ENCODE measurements around the gene PCDHGA4.
"Not testable (repeated sequence)": the region's sequence is repeated elsewhere in the genome, so short reads cannot be mapped to it uniquely, and the experiment has no call there.

PCDHGA4 gene

GRCh38 chr5:141349917-141350619 lies 4.8 kb upstream of the PCDHGA4 start, which contains the start of gene PCDHGB1:
TSS of gene PCDHGB1 (plus strand) at chr5:141350099. CDS start at chr5:141350261, 162 bp downstream.
- DNase-seq (ENCODE audit: low read depth, low spot score): no peak

DNA sequence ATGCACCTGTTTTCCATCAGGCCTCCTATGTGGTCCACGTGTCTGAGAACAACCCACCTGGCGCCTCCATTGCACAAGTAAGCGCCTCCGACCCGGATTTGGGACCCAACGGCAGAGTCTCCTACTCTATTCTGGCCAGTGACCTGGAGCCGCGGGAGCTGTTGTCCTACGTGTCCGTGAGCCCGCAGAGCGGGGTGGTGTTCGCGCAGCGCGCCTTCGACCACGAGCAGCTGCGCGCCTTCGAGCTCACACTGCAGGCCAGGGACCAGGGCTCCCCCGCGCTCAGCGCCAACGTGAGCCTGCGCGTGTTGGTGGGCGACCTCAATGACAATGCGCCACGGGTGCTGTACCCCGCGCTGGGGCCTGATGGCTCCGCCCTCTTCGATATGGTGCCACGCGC lies 3.2 kb upstream of the PCDHGA4 start:
- no peak for DNase-seq (ENCODE audit: low read depth, low spot score)

- no peak for DNase-seq (ENCODE audit: low read depth, low spot score)
Observed at GRCh38 chr5:141355641-141356040, 820 bp downstream of the PCDHGA4 start.

- DNase-seq (ENCODE audit: low read depth, low spot score): no peak
Observed at GRCh38 chr5:141356133-141356532, 1.3 kb downstream of the PCDHGA4 start.

GRCh38 chr5:141356950-141357349 lies 2.1 kb downstream of the PCDHGA4 start:
- DNase-seq (ENCODE audit: low read depth, low spot score): no peak

DNA sequence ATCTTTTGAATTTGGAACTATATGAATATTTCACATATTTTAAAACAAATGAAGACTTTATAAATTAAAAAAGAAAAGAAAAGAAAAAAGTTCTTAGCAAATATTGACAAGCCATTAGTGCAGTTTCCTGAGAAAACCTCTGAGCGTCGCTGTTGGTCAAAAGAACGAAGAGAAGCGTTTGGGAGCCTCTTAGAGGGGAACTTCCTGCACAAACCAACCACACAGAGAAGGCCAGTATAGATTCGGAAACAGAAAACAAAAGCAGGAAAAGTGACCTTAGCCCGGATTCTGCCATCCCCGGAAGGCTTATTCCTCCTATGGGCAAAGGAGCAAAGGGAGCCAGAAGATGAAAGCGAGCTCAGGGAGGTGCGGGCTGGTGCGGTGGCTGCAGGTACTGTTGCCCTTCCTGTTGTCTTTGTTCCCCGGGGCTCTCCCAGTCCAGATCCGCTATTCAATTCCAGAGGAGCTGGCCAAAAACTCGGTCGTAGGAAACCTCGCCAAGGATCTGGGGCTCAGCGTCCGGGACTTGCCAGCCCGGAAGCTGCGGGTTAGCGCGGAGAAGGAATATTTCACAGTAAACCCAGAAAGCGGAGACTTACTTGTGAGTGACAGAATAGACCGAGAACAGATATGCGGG lies 5.1 kb downstream of the PCDHGA4 start, which contains the start of gene PCDHGB2:
PCDHGB2 (plus strand) TSS at position 205 of the 637 bp plus-strand sequence; CDS start at position 347, 142 bp downstream.
- DNase-seq (ENCODE audit: low read depth, low spot score): no peak

GRCh38 chr5:141360685-141361084 lies 5.9 kb downstream of the PCDHGA4 start:
- no peak for DNase-seq (ENCODE audit: low read depth, low spot score)

DNA sequence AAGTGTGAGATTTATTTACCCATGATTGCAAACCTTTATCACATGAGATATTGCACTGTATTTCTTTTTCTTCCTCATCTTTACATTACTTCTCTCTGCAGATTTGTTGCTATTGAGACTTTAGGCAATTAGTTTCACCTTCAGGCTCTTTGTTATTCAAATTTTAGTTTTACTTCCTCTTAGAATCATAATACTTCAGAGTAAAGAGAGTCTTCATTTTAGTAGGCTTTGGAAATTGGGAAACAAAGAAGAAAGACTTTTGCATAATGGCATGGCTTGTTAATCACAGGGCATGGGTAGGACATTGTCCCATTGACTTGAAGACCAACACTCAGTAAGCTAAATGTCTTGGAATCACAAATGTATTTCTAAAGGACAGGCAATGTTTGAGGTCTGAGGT lies 7.9 kb downstream of the PCDHGA4 start:
- DNase-seq (ENCODE audit: low read depth, low spot score): no peak

DNA sequence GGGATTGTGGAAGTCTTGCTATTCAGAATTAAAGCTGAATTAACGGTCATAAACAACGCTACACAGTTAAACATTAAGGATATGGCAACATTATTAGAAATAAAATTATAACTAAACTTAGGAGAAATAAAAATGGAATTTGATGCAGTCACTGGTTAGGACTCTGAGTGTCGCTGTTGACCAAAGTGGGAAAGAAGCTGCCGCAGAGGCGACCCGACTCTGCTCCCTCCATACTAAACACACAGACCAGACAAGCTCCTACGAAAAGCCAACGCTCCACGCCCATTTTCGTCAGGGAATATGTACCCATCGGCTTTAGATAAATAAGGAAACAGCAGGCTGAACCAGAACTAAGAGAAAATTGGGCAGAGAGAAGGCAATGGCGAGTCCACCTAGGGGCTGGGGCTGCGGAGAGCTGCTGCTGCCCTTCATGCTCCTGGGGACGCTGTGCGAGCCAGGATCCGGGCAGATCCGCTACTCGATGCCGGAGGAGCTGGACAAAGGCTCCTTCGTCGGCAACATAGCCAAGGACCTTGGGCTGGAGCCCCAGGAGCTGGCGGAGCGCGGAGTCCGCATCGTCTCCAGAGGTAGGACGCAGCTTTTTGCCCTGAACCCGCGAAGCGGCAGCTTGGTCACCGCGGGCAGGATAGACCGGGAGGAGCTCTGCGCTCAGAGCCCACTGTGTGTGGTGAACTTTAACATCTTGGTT lies 9.3 kb downstream of the PCDHGA4 start, which contains the start of gene PCDHGA5:
PCDHGA5 (plus strand) TSS at position 211 of the 709 bp plus-strand sequence; CDS start at position 380, 169 bp downstream.
- no peak for DNase-seq (ENCODE audit: low read depth, low spot score)

DNA sequence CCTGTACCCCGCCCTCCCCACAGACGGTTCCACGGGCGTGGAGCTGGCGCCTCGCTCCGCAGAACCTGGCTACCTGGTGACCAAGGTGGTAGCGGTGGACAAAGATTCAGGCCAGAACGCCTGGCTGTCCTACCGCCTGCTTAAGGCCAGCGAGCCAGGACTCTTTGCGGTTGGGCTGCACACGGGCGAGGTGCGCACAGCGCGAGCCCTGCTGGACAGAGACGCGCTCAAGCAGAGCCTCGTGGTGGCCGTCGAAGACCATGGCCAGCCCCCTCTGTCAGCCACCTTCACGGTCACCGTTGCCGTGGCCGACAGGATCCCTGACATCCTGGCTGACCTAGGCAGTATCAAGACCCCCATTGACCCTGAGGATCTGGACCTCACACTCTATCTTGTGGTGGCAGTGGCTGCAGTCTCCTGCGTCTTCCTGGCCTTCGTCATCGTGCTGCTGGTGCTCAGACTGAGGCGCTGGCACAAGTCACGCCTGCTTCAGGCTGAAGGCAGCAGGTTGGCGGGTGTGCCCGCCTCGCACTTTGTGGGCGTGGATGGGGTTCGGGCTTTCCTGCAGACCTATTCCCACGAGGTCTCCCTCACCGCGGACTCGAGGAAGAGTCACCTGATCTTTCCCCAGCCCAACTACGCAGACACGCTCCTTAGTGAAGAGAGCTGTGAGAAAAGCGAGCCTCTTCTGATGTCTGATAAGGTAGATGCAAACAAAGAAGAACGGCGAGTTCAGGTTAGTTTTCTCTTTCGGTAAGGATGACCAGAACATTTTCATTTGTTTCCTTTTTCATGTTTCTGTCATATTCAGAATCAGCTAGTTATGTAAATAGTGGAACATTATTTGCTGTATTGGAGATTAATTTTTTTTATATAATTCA lies 11.4 kb downstream of the PCDHGA4 start:
- no peak for DNase-seq (ENCODE audit: low read depth, low spot score)

- DNase-seq (ENCODE audit: low read depth, low spot score): no peak
Observed at GRCh38 chr5:141369994-141370848, 15.4 kb downstream of the PCDHGA4 start, which contains the start of gene PCDHGB3. TSS of gene PCDHGB3 (plus strand) at chr5:141370242. CDS start at chr5:141370395, 153 bp downstream.

GRCh38 chr5:141371572-141372475 lies 17.0 kb downstream of the PCDHGA4 start:
- no peak for DNase-seq (ENCODE audit: low read depth, low spot score)

DNA sequence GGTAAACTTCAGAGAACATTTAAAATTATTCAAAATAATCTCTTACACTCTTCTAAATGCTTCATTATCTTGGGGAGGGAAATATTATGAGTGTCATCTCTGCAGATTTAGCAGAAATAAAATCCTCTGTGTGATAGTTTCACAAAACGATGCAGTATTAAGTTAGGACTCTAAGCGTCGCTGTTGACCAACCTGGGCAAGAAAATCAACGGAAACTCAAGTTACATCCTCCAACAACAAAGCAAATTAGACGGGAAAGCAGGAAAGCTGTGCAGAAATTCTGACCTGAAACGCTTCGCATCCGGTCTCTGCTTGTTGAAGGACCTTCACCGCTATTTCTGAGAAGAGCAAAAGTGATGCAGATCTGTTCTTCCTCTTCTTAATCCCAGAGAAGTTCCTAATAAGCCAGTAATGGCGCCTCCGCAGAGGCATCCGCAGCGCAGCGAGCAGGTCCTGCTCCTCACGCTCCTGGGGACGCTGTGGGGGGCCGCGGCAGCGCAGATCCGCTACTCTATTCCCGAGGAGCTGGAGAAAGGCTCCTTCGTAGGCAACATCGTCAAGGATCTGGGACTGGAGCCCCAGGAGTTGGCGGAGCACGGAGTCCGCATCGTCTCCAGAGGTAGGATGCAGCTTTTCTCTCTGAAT lies 19.0 kb downstream of the PCDHGA4 start, which contains the start of gene PCDHGA6:
PCDHGA6 (plus strand) TSS at position 219 of the 645 bp plus-strand sequence; CDS start at position 412, 193 bp downstream.
- no peak for DNase-seq (ENCODE audit: low read depth, low spot score)

DNA sequence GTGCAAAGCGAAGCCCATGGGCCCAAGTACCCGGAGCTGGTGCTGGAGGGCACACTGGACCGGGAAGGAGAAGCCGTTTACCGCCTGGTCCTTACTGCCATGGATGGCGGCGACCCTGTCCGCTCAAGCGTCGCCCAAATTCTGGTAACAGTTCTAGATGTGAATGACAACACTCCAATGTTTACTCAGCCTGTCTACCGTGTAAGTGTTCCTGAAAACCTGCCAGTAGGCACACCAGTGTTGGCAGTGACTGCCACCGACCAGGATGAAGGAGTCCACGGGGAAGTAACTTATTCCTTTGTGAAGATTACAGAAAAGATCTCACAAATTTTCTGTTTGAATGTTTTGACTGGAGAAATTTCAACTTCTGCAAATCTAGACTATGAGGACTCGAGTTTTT lies 19.8 kb downstream of the PCDHGA4 start:
- DNase-seq (ENCODE audit: low read depth, low spot score): no peak

DNA sequence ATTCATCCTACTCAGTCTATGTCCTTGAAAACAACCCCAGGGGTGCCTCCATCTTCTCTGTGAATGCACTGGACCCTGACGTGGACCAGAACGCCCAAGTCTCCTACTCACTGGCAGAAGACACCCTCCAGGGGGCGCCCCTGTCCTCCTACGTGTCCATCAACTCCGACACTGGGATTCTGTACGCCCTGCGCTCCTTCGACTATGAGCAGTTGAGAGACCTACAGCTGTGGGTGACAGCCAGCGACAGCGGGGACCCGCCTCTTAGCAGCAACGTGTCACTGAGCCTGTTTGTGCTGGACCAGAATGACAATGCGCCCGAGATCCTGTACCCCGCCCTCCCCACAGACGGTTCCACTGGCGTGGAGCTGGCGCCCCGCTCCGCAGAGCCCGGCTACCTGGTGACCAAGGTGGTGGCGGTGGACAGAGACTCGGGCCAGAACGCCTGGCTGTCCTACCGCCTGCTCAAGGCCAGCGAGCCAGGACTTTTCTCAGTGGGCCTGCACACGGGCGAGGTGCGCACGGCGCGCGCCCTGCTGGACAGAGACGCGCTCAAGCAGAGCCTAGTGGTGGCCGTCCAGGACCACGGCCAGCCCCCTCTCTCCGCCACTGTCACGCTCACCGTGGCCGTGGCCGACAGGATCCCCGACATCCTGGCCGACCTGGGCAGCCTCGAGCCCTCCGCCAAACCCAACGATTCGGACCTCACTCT lies 20.8 kb downstream of the PCDHGA4 start:
- DNase-seq (ENCODE audit: low read depth, low spot score): not testable (repeated sequence)

GRCh38 chr5:141382469-141383294 lies 27.9 kb downstream of the PCDHGA4 start, which contains the start of gene PCDHGA7:
TSS of gene PCDHGA7 (plus strand) at chr5:141382742. CDS start at chr5:141382900, 158 bp downstream.
- DNase-seq (ENCODE audit: low read depth, low spot score): no peak

DNA sequence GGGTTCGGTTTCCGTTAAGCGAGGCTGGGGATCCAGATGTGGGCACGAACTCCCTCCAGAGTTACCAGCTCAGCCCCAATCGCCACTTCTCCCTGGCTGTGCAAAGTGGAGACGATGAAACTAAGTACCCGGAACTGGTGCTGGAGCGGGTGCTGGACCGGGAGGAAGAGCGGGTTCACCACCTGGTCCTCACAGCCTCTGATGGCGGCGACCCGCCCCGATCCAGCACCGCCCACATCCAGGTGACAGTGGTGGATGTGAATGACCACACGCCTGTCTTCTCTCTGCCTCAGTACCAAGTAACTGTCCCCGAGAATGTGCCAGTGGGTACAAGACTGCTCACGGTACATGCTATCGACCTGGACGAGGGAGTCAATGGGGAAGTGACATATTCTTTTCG lies 28.5 kb downstream of the PCDHGA4 start:
- DNase-seq (ENCODE audit: low read depth, low spot score): no peak

All from activated naive CD8-positive, alpha-beta T cell treated with anti-CD3 and anti-CD28 coated beads, Interleukin-2, amount 50 U/mL, for 16 hours (primary cell).